Ramos (cell line): ENCODE data around the gene ASGR1.
"Not testable (repeated sequence)": the region's sequence is repeated elsewhere in the genome, so short reads cannot be mapped to it uniquely, and the experiment has no call there.

ENCODE experiments used
- in situ Hi-C: fragments of 300-500 bp; cut with MboI; formaldehyde crosslinking; loops from one replicate; pipeline ENCODE4 v1.14.3; 2022; ENCODE audit warnings: low sequenced_read_pairs; ENCODE audit not compliant: unreplicated experiment

The ASGR1 gene

GRCh38 chr17:7130621-7131422 is 48.3 kb downstream of the ASGR1 start:
- in situ Hi-C loops = no loop called here

GRCh38 chr17:7129311-7129710 is 49.9 kb downstream of the ASGR1 start:
- in situ Hi-C loops = no loop called here

- in situ Hi-C loops = no loop called here
Observed at GRCh38 chr17:7128160-7128559, 51.0 kb downstream of the ASGR1 start.

GRCh38 chr17:7127501-7127900 is 51.7 kb downstream of the ASGR1 start:
- in situ Hi-C loops = not testable (repeated sequence)

GRCh38 chr17:7126386-7126785 is 52.8 kb downstream of the ASGR1 start:
- in situ Hi-C loops = not testable (repeated sequence)

- in situ Hi-C loops = no loop called here
Observed at GRCh38 chr17:7124923-7125322, 54.2 kb downstream of the ASGR1 start.

GRCh38 chr17:7123844-7124243 is 55.3 kb downstream of the ASGR1 start:
- in situ Hi-C loops = no loop called here
